Amniotic stem cell (primary cell): ENCODE measurements around the gene LIFR.
"Not testable (repeated sequence)": the region's sequence is repeated elsewhere in the genome, so short reads cannot be mapped to it uniquely, and the experiment has no call there.

Experiments used
- DNase-seq: peaks from one replicate; lab custom pipeline; 2025; lab: John Stamatoyannopoulos, UW

LIFR gene

GRCh38 chr5:38546691-38547146 lies 9.7 kb downstream of the LIFR start:
- DNase-seq = no peak

- no peak for DNase-seq
Measured at GRCh38 chr5:38543886-38544285, 12.6 kb downstream of the LIFR start.

GRCh38 chr5:38543074-38543473 lies 13.4 kb downstream of the LIFR start:
- no peak for DNase-seq

GRCh38 chr5:38541174-38541725 lies 15.2 kb downstream of the LIFR start:
- DNase-seq = no peak

GRCh38 chr5:38540314-38540713 lies 16.1 kb downstream of the LIFR start:
- no peak for DNase-seq

- DNase-seq = no peak
Measured at GRCh38 chr5:38538161-38538560, 18.3 kb downstream of the LIFR start.

GRCh38 chr5:38537505-38537904 lies 18.9 kb downstream of the LIFR start:
- DNase-seq = no peak

- no peak for DNase-seq
Measured at GRCh38 chr5:38536968-38537367, 19.5 kb downstream of the LIFR start.

GRCh38 chr5:38535845-38536244 lies 20.6 kb downstream of the LIFR start:
- no peak for DNase-seq

GRCh38 chr5:38535248-38535750 lies 21.1 kb downstream of the LIFR start:
- DNase-seq = no peak

- no peak for DNase-seq
Measured at GRCh38 chr5:38534156-38534453, 22.3 kb downstream of the LIFR start.

GRCh38 chr5:38533286-38534155 lies 22.9 kb downstream of the LIFR start:
- no peak for DNase-seq

- no peak for DNase-seq
Measured at GRCh38 chr5:38532165-38532669, 24.2 kb downstream of the LIFR start.

- DNase-seq = no peak
Measured at GRCh38 chr5:38531518-38531917, 24.9 kb downstream of the LIFR start.

GRCh38 chr5:38529955-38530646 lies 26.3 kb downstream of the LIFR start:
- no peak for DNase-seq

- no peak for DNase-seq
Measured at GRCh38 chr5:38528162-38528703, 28.2 kb downstream of the LIFR start.

GRCh38 chr5:38527475-38527874 lies 29.0 kb downstream of the LIFR start:
- DNase-seq = no peak

- DNase-seq = no peak
Measured at GRCh38 chr5:38524022-38524421, 32.4 kb downstream of the LIFR start.

- no peak for DNase-seq
Measured at GRCh38 chr5:38519476-38519875, 37.0 kb downstream of the LIFR start.

- no peak for DNase-seq
Measured at GRCh38 chr5:38518341-38518740, 38.1 kb downstream of the LIFR start.

GRCh38 chr5:38516649-38517048 lies 39.8 kb downstream of the LIFR start:
- not testable (repeated sequence) for DNase-seq

- no peak for DNase-seq
Measured at GRCh38 chr5:38515646-38516045, 40.8 kb downstream of the LIFR start.
